NCI-H748 treated with DMSO at 0.1 percent for 48 hours (cell line): ENCODE results near the gene DLG5.

Experiments used
- DNase-seq: peaks from one replicate; lab custom pipeline; 2025; lab: John Stamatoyannopoulos, UW

Gene DLG5

DNA sequence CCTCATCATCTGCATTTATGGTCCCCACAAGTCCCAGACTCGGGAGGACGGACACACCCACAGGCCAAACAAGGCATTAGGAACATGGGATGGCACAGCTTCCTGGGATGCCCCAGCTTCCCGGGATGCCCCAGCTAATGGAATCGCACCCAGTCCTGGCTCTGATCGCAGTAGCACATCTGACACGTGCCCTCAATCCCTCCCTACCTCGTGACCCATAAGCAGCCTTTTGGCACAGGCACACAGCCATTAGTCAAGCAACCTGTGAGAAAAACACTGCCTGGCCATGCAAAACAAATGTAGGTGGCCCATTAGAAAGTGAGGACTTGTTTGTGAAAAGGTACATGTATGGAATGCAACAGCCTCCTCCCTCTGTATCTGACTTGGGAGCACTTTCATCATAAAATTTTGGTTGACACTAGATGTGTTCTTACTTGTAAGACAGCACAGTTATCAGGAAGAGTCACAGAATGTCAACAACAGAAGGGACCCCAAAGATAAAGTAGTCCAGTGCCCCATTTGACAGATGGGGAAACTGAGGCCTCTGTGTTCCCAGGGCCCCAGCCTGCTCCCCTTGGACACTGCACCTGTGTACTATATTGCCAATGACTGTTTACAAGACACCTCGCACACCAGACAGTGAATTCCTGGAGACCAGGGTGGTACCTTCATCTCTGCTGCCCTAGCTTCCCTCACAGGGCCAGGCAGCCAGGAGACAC lies 34.4 kb downstream of the DLG5 start:
- no peak for DNase-seq

DNA sequence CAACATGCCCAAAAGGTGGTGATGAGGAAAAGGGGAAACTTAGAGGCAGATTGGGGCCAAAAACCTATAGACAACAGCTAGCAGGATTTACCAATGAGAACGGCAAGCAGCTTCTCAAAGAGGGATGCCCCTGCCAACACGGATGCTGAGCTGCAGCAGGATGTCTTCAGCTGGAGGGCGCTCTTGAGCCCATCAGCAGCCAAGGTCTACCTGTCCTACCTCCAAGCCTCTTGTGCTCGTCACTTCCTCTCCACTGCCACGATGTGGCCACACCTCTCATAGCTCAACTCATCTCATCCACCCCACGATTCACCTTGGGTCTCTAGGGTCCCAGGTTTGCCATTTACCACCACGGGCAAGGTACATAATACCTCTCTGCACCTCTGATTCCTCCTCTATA lies 36.5 kb downstream of the DLG5 start:
- DNase-seq = no peak

DNA sequence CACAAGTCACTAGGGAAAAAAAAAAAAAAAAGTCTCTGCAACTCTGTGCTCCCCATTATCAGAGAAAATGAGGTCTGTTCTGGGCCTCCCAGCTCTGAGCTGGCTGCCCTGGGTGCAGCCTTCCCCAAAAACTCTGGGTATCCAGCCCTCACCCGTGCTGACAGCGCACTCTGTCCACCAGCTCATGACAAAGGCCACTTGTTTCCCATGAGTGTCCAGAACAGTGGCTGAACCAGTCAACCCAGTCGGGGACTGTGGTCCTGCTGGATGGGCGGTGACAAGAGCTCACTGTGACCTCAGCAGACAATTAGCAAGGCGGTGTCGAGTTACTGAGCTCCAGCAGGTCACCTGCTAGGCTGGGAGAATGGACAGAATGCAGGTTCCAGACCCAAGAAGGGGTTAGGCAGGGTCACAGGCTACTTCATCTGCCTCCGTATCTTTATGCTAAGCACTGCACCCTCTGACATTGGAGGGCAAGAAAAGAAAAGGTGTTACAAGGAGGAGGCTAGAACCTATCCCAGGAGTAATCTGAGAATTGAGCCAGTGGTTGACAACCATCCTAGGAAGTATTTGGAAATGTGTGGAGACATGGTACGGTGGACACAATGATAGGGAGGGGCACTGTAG lies 37.2 kb downstream of the DLG5 start:
- DNase-seq = peak; percentile 2

DNA sequence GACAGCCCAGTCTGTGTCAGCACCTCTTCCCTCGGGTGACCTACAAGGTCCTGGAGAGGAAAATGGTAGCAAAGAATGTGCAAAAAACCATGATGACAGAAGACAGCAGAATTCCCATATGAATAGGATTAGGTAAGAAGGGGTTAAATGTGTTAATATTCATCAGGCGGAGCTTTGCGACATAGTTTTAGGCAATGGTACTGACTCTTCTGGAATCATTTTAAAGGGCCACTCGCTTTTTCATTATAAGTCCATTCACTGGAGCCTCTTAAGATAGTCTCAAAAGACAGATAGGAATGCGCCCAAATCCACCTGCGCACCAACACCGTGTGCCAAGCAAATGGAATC lies 38.2 kb downstream of the DLG5 start:
- no peak for DNase-seq

DNA sequence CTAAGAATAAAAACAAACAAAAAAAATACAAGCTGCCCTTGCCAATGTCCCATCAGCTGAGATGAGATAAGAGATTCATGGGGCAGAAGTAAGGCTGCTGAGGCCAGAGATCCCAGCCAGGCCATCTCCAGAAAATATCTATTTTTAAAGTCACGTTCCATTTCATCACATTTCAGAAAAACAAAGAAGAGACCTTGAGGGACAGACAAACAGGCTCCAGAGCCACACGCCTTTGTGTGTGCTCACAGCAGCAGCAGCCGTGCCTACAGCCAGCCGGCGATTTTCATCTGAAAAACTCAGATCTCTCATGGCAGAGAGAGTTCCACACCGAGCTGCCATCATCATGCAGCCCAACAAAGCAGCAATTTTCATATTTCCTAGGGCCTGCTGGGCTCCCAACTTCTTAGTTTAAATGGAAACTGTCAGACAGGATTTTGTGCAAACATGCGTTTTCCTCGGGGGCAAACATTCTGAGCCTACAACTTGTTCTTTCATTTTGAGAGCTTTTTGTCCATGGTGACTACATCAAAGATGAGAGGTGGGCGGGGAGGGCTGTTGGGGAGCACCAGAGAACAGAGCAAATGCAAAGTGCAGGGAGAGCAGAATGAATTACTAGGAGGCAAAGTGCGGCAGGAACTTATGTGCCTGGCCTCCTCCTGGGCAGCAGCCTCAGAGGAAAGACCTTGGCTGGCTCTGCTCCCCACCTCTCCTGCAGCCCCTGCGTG lies 38.8 kb downstream of the DLG5 start:
- no peak for DNase-seq

DNA sequence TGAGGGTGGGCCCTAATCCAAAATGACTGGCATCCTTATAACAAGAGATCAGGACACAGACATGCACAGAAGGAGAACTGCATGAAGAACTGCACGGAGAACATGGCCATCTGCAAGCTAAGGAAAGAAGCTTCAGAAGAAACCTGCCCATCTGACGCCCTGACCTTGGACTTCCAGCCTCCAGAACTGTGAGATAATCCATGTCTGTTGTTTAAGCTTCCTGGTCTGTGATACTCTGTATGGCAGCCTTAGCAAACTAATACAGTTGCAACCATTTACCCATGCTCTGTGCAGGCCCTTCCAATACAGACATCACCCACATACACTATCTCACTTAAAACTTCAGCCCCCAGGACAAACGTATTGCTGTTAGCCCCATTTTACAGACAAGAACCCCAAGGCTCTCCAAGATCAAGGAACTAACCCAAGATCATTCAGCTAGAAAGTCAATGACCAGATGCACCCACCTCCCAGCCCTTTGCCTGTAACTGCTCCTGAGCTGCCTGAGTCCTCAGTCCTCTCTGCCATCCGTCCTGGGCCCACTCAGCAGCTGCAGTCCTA lies 39.7 kb downstream of the DLG5 start:
- no peak for DNase-seq

DNA sequence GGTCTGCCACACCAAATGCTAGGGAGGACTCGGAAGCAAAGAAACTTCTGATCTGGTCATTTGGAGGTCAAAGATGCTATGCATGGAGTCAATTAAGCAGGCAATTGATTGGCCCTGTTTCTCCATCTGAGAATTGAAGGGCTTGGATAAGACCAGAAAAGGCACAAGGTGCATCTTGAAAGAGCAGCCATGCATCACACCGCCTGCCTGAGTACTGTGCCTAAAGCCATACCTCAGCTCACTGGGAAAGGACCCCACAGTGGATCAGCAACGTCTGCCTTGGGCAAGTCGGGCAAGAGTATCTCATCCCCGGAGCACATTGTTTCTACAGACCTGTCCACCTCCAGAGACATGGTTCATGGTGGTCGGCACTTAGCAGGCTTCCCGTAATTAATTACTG lies 42.4 kb downstream of the DLG5 start:
- DNase-seq = no peak

DNA sequence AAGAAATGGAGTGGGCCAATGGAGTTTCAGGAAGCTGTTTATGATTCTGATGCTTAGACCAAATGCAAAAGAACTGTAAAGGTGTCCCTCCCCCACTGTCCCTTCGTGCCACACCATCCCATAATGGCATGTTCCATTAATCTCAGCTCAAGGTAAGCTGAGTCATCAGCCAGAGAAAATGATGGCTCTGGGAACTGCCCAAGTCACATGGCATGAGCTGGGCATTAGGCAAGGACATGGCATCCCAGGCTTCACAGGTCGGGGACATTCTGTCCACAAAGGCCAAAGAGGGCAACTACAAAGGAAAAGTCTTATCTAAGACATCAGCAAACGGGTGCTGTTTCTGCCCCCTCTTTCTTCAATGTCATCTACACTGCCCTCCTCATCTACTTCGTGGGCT lies 44.9 kb downstream of the DLG5 start:
- DNase-seq = no peak

DNA sequence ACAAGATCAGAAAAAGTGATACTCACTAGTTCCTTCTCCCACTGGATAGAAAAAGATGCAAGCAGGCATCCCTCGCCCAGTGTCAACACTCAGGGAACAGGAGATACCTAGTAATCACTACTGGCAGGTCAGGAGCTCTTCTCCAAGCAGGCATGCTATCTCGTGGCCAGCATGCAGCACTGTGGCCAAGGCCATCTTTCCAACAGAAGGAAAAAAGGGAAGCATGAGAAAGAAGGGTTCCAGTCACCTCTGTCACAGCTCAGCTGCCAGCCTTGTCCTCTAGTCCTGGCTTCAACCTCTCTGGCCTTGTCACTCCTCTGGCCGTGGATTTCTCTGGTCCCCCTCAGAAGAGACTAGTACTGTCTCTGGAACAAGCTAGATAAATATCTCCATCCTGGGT lies 45.3 kb downstream of the DLG5 start:
- no peak for DNase-seq

DNA sequence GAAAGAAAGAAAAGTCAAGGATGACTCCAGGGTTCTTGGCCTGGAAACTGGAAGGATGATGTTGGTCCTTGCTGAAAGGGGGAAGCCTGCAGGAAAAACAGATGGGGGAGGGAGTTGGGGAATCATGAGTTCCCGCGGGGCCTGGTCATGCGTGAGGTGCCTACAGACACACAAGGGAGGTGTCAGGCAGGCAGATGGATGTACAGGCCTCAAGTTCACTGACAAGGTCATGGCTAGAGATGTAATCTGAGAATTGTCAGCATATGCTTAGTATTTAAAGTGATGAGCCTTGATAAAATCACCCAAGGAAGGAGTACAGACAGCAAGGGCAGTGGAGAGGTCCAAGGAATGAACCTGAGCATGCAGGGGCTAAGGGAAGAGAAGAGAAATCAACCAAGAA lies 46.8 kb downstream of the DLG5 start:
- DNase-seq = no peak

DNA sequence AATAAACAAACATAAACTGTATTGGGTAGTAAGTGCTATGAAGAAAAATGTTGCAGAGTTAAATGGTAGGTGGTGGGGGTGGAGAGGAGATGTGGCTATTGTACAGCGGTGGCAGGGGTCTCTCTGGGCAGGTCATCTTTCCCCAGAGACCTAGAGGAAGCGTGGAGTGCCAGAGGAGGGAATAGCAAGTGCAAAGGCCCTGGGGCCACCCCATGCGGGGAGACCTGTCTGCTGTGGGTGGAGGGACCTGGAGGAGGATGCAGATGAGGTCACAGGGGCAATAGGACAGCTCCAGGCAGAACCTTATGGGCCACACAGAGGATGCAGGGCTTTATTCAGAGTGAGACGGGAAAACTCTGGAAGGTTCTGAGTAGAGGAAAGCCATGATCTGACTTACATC lies 47.5 kb downstream of the DLG5 start:
- DNase-seq = no peak

DNA sequence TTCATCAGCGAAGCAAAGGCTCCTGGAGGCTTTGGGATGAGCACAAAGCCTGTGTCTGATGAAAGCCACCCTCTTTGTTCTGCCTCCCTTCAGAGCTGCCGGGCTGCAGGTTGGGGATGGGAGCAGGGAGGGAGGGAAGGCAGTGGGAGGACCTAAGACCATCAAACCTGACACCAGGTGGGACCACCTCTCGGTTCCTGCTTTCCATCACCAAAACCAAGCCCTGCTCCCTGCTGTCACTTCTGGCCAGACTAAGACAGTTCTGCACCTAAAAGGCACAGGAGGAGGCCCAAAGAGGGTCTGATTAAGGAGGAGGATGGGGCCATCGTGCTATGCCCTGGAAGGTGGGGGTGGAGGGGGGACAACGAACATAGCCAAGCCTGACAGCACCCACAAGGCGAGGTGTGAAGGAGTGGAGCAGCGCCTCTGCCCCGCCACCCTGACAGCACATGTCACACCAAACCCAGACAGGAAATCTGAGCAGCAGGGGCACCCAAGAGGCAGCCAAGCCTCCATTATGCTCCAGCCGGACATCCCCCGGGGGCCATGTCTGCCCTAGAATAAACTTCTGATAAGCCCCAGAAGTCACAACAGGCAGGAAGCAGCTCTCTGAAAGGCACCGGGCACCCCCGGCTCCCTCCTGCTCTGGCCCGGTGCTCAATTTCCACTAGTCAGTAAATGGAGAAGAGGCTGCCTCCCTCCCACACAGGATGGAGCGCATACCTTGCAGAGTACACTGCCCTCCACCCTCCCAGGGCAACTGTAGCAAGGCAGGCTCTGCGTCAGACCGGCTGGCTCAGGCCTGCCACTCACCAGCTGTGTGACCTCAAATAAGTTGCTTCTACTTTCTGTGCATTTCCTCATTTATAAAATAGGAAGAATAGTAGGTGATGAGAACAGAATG lies 48.9 kb downstream of the DLG5 start:
- no peak for DNase-seq

DNA sequence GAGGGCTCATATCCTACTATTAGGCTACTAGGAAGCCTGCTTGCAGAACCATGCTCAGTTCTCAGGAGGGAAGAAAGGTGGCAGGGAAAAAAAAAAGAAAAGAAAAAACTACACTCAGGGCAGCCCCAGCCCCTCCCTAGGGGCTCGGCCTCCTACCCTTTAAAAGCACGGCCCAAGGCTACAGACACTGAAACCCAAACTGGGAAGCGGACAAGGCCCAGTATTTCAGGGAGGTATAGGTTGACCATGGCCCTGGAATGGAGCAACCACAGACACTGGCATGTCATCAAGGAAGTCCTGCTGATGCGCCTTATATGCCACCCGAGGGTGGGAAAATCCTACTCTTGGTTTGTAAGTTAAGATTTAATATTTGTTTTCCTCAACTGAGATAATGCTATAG lies 50.8 kb downstream of the DLG5 start:
- DNase-seq = no peak

DNA sequence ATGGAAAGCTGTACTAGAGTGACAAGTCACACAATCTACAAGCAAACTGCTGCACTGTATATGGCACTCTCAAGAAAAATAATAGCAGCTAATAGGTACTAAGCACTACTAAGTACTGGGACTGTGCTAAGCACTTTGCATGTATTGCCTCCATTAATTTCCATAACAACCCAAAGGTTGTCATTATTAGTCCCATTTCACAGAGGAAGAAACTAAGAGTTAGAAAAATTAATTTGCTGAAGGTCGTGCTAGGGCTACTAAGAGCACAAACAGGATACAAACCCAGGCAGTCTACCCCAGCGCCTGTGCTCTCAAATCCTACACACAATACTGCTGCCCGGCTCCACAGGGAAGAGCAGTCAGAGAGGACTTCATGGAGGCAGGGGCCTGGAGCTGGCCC lies 51.7 kb downstream of the DLG5 start:
- DNase-seq = no peak

DNA sequence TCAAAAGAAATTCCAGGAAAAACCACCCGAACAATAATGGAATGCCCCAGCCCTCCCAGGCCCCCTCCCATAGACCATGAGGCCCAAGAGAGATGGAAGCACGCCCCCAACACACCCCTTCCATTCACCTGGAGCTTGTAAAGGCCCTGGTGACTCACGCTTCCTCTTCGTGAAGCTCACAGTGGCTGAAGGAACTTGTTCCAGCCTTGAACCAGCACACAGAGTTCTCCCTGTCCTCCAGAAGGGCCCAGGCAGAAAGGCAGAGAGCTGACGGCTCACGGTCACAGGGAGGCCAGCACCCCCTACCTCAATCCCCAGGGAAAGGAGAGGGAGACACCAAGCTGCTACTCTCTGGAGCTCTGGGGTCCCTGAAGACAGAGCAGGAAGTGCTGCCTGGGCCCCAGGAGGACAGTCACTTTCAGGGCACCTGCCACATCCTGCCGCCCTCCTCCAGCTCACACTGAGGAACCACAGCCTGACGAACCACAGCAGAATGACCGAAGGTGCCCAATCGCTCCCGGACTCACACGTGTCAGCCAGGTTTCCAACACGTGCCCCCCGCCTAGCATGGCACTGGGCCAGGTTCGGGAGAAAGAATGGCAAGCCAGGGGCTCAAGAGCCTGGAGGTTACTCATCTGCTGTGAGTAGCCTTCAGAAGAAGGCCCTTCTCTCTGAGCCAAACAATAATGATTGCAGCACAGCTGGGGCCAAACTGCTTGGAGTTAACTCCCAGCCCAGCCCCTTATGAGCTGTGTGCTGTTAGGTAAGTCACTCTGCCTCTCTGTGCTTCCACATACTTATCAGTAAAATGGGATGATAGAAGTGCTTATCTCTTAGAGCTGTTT lies 52.8 kb downstream of the DLG5 start:
- no peak for DNase-seq

DNA sequence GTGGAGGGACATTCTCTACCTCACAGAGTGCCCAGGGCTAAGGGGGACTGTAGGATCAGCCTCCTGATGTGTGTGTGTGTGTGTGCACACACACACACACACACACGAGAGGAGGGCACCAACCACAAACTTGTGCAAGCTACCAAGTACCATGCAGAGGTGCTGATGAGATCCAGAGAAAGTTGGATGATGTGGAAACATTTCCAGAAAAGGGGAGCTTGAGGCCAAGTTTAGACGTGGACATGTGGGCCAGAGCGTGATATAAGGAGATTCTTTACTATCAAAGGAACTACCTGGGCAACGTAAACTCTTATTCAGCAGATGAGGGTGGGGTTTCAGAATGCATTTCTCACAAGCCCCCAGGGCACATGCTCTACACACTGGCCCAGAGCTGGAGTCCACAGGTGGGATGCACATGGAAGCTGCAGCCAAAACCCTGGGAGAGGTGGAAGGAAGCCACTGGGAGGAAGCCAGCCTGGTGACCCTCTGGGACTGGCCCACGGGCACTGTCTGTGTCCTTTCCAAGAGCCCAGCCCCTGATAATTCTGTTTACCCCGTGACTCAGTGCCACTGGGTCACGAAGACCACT lies 53.5 kb downstream of the DLG5 start:
- no peak for DNase-seq

DNA sequence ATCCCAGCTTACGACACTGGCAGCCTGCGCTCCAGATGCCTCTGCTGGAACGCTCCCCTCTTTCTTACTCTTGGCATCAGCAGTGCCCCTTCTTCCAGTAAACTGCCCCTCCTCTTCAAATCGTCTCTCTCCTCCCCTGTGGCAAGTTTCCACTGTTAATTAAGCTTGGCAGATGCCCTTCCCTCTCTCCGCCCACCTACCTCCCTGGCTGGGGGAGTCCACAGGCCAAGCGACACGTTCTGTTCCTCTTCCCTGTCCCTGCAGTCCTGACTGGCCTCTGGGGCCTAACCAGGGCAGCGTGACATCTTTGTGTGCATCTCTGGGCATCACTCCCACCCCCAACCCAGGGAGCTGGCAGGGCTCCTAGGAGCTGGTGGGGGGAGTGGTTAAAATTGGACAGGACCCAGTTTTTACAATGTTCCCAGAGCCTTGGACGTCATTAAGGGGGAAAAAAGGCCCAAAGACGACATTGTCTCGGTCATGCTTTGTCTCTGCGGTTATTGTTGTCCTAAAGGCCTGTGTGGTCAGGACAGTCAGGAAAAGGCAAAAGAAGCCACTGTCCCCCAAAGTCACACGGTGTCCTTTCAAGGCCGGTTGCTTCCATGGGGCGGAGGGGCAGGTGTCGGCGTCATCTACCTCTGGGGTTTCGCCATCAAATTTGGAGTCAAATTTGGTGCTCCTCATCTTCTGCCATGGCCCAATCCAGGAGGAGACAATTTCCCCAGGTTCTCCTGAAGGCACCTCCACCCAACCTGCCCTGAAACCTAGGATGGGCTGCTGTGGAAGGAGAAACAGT lies 54.2 kb downstream of the DLG5 start:
- no peak for DNase-seq

DNA sequence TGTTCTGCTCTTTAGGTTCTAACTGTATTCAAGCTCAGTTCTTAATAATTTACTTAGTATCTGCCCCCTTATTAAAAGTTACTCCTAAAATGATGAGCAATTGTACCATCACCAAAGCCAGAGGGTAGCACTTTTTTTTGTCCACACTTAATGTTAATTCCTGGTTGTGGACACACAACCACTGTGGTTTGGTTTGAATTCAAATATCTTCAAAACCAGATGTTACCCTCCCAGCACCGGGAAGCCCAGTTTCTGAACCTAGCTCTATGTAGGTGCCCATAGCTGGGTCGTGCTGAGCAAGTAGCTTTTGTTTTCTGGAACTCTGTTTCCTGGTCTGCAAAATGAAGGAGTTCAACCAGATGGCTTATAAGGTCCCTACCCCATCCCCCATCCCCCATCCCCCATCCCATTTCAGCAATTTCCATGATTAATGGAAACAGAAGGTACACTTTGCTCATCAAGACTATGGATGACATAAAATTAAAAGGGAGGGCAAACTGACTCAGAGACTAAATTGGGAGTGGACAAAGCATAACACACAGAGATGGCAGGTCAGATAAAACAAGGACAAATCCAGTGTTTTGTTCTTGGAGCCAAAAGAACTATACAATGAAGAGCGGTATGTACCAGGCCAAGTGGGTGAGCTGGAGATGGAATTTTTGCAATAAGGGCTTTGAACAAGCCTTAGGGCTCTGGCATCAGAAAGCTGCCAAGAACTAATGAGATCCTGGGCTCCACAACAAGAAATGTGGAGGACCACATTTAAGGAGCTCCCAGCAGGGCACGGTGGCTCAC lies 56.7 kb downstream of the DLG5 start:
- DNase-seq = no peak

DNA sequence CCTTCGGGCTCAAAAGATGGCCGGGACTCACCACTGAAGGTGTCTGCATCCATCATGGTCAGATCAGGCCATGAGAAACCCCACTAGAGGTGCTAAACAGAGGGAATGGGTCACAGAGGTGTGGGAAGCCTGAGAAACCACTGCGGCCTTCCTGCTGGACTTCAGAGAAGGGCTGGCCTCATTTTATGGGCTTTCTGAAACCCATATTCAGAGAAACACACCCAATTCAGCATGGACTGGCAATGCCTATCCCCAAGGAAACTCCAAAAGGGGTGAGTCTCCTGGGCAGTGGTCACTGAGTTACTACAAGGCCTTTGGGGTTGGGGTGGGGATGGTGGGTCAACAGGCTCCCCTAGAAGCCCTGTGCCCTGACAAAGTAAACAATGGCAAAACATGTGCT lies 58.0 kb downstream of the DLG5 start:
- no peak for DNase-seq
